Measurements from ENCODE around the gene MLIP. TPM values are rescaled to one million over a fixed set of nuclear protein-coding genes. Genes with fewer than 3 reads are reported as not detected.
A peak's percentile ranks its signal among the peaks of the same experiment; 100 is the strongest.

MLIP gene
- total RNA-seq, 4 donors from 2014 or later: 182 to 383 (median 296) TPM

- H3K4me1 ChIP-seq: peaks cover 0 to 25% (median 1%) of the 10 kb centered on the region in 4 donors
- H3K27me3 ChIP-seq: no peaks in the 10 kb centered on the region
- TF ChIP-seq POLR2A (IDR thresholded peaks at IDR 0.05): no peak
- H3K36me3 ChIP-seq: no peaks in the 10 kb centered on the region
- no peaks in the 10 kb centered on the region for H3K9me3 ChIP-seq
- H3K4me3 ChIP-seq: no peak overlapping the region
- no peak for DNase-seq (ENCODE audit: low spot score in 2 of 2)
- H3K27ac ChIP-seq: peak overlapping the region in 2 of 4 donors; percentile 0 to 43
- 75% methylated on average over 4 of the region's 4 CpGs for WGBS, 2 donors
Measured at GRCh38 chr6:54071821-54072340, 39.4 kb upstream of the MLIP start.

GRCh38 chr6:54072635-54073313 is 38.5 kb upstream of the MLIP start:
- DNase-seq (ENCODE audit: low spot score in 2 of 2): no peak
- no peaks in the 10 kb centered on the region for H3K9me3 ChIP-seq
- H3K4me1 ChIP-seq: peaks cover 0 to 27% (median 1%) of the 10 kb centered on the region in 4 donors
- H3K4me3 ChIP-seq: no peak overlapping the region
- peak overlapping the region in 2 of 4 donors; percentile 0 to 43 for H3K27ac ChIP-seq
- H3K27me3 ChIP-seq: no peaks in the 10 kb centered on the region
- no peaks in the 10 kb centered on the region for H3K36me3 ChIP-seq
- TF ChIP-seq POLR2A (IDR thresholded peaks at IDR 0.05) (no peak), EP300 (IDR thresholded peaks at IDR 0.05) (no peak), CTCF (IDR thresholded peaks at IDR 0.05) (no peak)
- 74 to 79% methylated on average over 2 of the region's 2 CpGs for WGBS, 2 donors

- 92 to 98% methylated on average over 2 of the region's 2 CpGs for WGBS, 2 donors
- H3K27ac ChIP-seq: no peak overlapping the region
- no peak for TF ChIP-seq POLR2A (IDR thresholded peaks at IDR 0.05)
- TF ChIP-seq EP300 (IDR thresholded peaks at IDR 0.05): no peak
- no peak for TF ChIP-seq CTCF (IDR thresholded peaks at IDR 0.05)
- no peak overlapping the region for H3K4me3 ChIP-seq
- no peaks in the 10 kb centered on the region for H3K27me3 ChIP-seq
- H3K36me3 ChIP-seq: no peaks in the 10 kb centered on the region
- no peaks in the 10 kb centered on the region for H3K9me3 ChIP-seq
- no peak for DNase-seq (ENCODE audit: low spot score in 2 of 2)
- peaks cover 0 to 27% (median 1%) of the 10 kb centered on the region in 4 donors for H3K4me1 ChIP-seq
Measured at GRCh38 chr6:54073487-54073886, 37.8 kb upstream of the MLIP start.

- TF ChIP-seq CTCF (IDR thresholded peaks at IDR 0.05) (no peak), POLR2A (IDR thresholded peaks at IDR 0.05) (no peak), EP300 (IDR thresholded peaks at IDR 0.05) (no peak)
- WGBS, 2 donors: 83 to 92% methylated on average over 4 of the region's 4 CpGs
Measured at GRCh38 chr6:54074109-54074508, 37.1 kb upstream of the MLIP start.

GRCh38 chr6:54074578-54075195 is 36.6 kb upstream of the MLIP start:
- no peaks in the 10 kb centered on the region for H3K36me3 ChIP-seq
- no peak overlapping the region for H3K4me3 ChIP-seq
- H3K27me3 ChIP-seq: no peaks in the 10 kb centered on the region
- peaks cover 0 to 27% (median 1%) of the 10 kb centered on the region in 4 donors for H3K4me1 ChIP-seq
- H3K9me3 ChIP-seq: no peaks in the 10 kb centered on the region
- 74 to 76% methylated on average over 13 of the region's 13 CpGs for WGBS, 2 donors
- no peak for TF ChIP-seq POLR2A (IDR thresholded peaks at IDR 0.05)
- TF ChIP-seq CTCF (IDR thresholded peaks at IDR 0.05): no peak
- no peak for TF ChIP-seq EP300 (IDR thresholded peaks at IDR 0.05)
- no peak for DNase-seq (ENCODE audit: low spot score in 2 of 2)
- no peak overlapping the region for H3K27ac ChIP-seq

More at GRCh38 chr6:54074109-54074508, 37.1 kb upstream of the MLIP start:
- Histone ChIP-seq H3K27me3 (no peaks in the 10 kb centered on the region), H3K4me3 (no peak overlapping the region), H3K36me3 (no peaks in the 10 kb centered on the region), H3K4me1 (peaks cover 0 to 27% (median 1%) of the 10 kb centered on the region in 4 donors), H3K27ac (no peak overlapping the region), H3K9me3 (no peaks in the 10 kb centered on the region)
- DNase-seq (ENCODE audit: low spot score in 2 of 2): no peak
